Measurements from ENCODE around the gene CAPN12.
"Not testable (repeated sequence)": the region's sequence is repeated elsewhere in the genome, so short reads cannot be mapped to it uniquely, and the experiment has no call there.

Gene CAPN12

DNA sequence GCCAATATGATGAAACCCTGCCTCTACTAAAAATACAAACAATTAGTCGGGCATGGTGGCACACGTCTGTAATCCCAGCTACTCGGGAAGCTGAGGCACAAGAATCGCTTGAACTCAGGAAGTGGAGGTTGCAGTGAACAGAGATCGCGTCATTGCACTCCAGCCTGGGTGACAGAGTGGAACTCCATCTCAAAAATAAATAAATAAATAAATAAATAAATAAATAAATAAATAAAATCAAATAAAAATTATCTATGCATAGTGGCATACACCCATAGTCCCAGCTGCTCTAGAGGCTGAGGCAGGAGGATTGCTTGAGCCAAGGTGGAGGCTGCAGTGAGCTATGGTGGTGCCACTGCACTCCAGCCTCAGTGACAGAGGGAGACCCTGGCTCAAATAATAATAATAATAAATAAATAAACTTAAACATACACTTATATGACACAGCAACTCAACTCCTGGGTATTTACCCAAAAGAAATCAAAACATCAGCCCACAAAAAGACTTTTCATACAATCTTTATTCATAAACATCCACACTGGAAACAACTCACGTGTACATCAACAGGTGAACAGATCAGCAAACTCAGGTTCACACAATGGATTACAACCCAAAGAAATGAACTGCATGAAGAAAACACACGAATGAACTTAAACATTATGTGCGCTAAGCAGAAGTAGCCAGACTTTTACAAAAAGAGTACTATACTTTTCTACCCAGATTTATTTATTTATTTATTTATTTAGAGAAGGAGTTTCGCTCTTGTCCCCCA lies 22.2 kb upstream of the CAPN12 start:
- TF ChIP-seq, protein P1, sequence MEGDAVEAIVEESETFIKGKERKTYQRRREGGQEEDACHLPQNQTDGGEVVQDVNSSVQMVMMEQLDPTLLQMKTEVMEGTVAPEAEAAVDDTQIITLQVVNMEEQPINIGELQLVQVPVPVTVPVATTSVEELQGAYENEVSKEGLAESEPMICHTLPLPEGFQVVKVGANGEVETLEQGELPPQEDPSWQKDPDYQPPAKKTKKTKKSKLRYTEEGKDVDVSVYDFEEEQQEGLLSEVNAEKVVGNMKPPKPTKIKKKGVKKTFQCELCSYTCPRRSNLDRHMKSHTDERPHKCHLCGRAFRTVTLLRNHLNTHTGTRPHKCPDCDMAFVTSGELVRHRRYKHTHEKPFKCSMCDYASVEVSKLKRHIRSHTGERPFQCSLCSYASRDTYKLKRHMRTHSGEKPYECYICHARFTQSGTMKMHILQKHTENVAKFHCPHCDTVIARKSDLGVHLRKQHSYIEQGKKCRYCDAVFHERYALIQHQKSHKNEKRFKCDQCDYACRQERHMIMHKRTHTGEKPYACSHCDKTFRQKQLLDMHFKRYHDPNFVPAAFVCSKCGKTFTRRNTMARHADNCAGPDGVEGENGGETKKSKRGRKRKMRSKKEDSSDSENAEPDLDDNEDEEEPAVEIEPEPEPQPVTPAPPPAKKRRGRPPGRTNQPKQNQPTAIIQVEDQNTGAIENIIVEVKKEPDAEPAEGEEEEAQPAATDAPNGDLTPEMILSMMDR (IDR thresholded peaks at IDR 0.05; ENCODE audit: insufficient read depth, low read depth, low read length, missing control alignments): no peak
- H3K4me3 ChIP-seq (ENCODE audit: low read depth, low read length): no peak overlapping the region
- no peak for DNase-seq (ENCODE audit: low read depth)

DNA sequence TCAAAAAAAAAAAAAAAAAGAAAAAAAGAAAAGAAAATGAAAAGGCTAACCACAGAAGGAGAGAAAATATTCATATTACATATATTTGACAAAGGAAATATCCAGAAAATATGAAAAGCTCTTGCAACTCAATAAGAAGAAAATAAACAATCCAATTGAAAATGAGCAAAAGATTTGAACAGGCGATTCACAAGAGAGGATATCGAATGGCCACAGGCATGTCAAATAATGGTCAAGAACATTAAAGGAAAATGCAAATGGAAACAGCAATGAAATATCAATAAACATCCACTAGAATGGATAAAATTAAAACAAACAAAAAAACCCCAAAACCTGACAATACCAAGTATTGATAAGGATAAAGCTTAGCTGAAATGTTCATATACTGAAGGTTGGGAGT lies 20.9 kb upstream of the CAPN12 start:
- TF ChIP-seq, protein P1 (IDR thresholded peaks at IDR 0.05; ENCODE audit: insufficient read depth, low read depth, low read length, missing control alignments): no peak
- no peak overlapping the region for H3K4me3 ChIP-seq (ENCODE audit: low read depth, low read length)
- no peak for DNase-seq (ENCODE audit: low read depth)

DNA sequence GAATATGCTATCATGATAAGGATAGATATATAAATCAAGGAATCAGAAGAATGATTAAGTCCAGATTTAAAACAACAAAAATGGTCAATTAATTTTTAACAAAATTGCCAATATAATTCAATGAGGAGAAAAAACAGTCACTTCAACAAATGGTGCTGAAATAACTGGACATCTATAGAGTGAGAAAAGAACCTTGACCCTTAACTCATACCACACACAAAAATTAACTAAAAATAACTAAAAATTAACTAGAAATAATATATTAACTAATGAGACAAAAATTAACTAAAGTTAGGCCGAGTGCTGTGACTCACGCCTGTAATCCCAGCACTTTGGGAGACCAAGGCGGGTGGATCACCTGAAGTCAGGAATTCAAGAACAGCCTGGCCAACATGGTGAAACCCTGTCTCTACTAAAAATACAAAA lies 19.5 kb upstream of the CAPN12 start:
- no peak overlapping the region for H3K4me3 ChIP-seq (ENCODE audit: low read depth, low read length)
- TF ChIP-seq, protein P1 (IDR thresholded peaks at IDR 0.05; ENCODE audit: insufficient read depth, low read depth, low read length, missing control alignments): no peak
- DNase-seq (ENCODE audit: low read depth): no peak

DNA sequence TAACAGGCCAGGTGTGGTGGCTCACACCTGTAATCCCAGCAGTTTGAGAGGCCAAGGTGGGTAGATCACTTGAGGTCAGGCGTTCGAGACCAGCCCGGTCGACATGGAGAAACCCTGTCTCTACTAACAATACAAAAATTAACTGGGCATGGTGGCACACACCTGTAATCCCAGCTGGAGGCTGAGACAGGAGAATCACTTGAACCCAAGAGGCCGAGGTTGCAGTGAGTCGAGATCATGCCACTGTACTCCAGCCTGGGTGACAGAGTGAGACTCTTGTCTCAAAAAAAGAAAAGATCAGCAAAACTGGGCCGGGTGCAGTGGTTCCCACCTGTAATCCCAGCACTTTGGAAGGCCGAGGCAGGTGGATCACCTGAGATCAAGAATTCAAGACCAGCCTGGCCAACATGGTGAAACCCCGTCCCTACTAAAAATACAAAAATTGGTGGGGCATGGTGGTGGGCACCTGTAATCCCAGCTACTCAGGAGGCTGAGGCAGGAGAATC lies 17.7 kb upstream of the CAPN12 start:
- DNase-seq (ENCODE audit: low read depth); H3K4me3 ChIP-seq (ENCODE audit: low read depth, low read length): not testable (repeated sequence)

DNA sequence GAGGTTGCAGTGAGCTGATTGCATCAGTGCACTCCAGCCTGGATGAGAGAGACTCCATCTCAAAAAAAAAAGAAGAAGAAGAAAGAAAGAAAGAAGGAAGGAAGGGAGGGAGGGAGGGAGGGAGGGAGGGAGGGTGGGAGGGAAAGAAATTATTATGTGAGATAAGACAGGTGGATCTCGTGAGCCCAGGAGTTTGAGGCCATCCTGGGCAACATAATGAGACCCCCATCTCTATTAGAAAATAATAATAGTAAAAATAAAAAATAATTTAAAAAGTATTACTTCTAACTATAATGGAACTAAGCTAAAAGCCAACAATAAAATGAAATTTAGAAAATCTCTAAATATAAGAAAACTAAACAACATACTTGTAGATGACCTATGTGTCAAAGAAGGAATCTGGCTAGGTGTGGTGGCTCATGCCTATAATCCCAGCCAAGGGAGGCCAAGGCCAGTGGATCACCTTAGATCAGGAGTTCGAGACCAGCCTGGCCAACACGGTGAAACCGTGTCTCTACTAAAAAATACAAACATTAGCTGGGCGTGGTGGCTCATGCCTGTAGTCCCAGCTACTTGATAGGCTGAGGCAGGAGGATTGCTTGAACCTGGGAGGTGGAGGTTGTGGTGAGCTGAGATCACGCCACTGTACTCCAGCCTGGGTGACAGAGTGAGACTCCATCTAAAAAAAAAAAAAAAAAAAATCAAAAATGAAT lies 16.7 kb upstream of the CAPN12 start:
- H3K4me3 ChIP-seq (ENCODE audit: low read depth, low read length); DNase-seq (ENCODE audit: low read depth): not testable (repeated sequence)

DNA sequence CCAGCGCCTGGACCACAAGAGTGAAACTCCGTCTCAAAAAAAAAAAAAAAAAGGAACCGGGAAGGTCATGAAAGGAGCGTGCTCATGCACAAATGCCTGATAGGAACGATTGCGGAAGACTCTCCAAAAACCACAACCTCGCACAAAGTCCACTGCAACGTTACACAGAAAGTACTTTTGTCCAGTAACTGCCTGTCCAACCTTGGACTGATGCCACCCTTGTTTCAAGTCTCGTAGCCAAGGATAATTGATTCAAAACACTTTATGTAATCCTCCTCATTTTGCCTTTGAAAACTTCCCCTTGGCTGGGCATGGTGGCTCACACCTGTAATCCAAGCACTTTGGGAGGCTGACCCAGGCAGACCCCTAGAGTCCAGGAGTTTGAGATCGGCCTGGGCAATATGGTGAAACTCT lies 15.3 kb upstream of the CAPN12 start:
- no peak for DNase-seq (ENCODE audit: low read depth)
- TF ChIP-seq, protein P1 (IDR thresholded peaks at IDR 0.05; ENCODE audit: insufficient read depth, low read depth, low read length, missing control alignments): no peak
- no peak overlapping the region for H3K4me3 ChIP-seq (ENCODE audit: low read depth, low read length)

DNA sequence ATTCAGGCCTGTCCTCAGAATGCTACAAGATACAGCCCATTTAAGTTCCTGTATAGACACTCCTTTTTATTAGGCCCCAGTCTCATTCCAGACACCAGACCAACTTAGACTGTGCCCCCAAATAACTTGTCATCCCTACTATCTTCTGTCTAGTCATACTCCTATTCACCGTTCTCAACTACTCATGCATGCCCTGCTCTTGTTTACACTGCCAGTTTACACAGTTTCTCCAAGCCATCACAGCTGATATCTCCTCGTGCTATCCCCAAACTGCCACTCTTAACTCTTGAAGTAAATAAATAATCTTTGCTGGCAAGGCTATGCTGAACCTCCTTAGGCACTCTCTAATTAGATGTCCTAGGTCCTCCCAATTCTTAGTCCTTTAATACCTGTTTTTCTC lies 9.9 kb upstream of the CAPN12 start:
- DNase-seq (ENCODE audit: low read depth): not testable (repeated sequence)

DNA sequence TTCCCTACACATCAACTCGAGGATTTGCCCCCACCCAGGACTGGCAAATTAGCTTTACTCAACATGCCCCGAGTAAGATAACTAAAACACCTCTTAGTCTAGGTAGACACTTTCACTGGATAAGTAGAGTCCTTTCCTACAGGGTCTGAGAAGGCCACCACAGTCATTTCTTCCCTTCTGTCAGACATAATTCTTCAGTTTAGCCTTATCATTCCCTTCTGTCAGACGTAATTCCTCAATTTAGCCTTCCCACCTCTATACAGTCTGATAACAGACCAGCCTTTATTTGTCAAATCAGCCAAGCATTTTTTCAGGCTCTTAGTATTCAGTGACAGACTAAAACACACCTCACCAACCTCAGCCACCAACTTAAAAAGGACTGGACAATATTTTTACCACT lies 9.5 kb upstream of the CAPN12 start:
- not testable (repeated sequence) for DNase-seq (ENCODE audit: low read depth); H3K4me3 ChIP-seq (ENCODE audit: low read depth, low read length)

More for the DNA sequence above, 9.9 kb upstream of the CAPN12 start:
- H3K4me3 ChIP-seq (ENCODE audit: low read depth, low read length): not testable (repeated sequence)

DNA sequence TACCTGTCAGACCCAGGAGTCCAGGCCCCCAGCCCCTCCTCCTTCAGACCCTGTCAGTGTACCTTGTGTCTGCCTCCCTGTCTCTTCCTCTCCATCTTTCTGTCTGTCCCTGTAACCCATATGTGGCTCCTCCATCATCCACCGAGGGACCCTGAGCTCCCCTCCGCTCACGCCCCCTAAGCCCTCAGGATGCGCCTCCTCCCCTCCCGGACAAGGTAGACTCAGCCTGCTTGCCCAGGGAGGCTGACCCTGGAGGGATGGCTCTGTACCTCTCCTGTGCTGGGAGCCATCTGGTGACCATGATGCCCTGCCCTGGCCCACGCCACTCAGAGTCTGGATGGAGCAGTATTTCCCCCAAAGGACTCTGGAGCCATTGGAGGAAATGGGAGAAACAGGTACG lies 1.0 kb upstream of the CAPN12 start:
- TF ChIP-seq, protein P1 (IDR thresholded peaks at IDR 0.05; ENCODE audit: insufficient read depth, low read depth, low read length, missing control alignments): no peak
- DNase-seq (ENCODE audit: low read depth): no peak

More for the DNA sequence above, 1.0 kb upstream of the CAPN12 start:
- H3K4me3 ChIP-seq (ENCODE audit: low read depth, low read length): no peak overlapping the region
